Fibroblast of the aortic adventitia (primary cell): Measurements from ENCODE around the gene HSFX3. TPM values are rescaled to one million over a fixed set of nuclear protein-coding genes. Genes with fewer than 3 reads are reported as not detected.
"Not testable (repeated sequence)": the region's sequence is repeated elsewhere in the genome, so short reads cannot be mapped to it uniquely, and the experiment has no call there.

ENCODE experiments used
- DNase-seq: peaks from one replicate; pipeline ENCODE4 v3.0.0-alpha.2; 2010; ENCODE audit warnings: low read depth
- H3K4me3 ChIP-seq: 2 replicates; pipeline ENCODE4 v1.5.1; 2011; ENCODE audit warnings: low read depth, mild to moderate bottlenecking, control low read depth, low read length, moderate library complexity
- total RNA-seq: library from RNA; depleted of rRNA; stranded (reverse); fragments of >200 nt; gene quantifications from 2 replicates; pipeline ENCODE4 v1.2.3, GENCODE V29; 2012; ENCODE audit warnings: low replicate concordance
- TF ChIP-seq, protein P1 (sequence below): IDR thresholded peaks from 2 replicates; pipeline ENCODE4 v1.5.1; 2011; ENCODE audit warnings: mild to moderate bottlenecking, low read length, control low read depth, inconsistent platforms; ENCODE audit not compliant: insufficient read depth

The HSFX3 gene, protein sequence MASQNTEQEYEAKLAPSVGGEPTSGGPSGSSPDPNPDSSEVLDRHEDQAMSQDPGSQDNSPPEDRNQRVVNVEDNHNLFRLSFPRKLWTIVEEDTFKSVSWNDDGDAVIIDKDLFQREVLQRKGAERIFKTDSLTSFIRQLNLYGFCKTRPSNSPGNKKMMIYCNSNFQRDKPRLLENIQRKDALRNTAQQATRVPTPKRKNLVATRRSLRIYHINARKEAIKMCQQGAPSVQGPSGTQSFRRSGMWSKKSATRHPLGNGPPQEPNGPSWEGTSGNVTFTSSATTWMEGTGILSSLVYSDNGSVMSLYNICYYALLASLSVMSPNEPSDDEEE
- not detected in 2 replicates for total RNA-seq

DNA sequence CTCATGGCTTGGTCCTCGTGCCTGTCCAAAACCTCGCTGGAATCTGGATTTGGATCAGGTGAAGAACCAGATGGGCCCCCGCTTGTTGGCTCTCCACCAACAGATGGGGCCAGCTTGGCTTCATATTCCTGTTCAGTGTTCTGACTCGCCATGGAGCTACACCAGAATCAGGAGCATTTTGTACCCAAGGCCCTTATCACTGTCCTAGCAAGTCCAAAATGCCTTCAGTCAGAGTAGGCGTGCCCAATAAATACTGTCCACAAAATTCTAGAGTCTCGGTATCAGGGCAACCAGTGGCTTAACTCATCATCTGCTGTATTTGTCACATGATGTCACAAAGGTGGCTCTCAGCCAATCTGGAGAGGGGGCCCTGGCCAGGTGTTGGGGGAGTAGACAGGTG is at the start of gene HSFX3:
HSFX3 (minus strand) TSS at position 224 of the 400 bp plus-strand sequence; CDS start at position 152, 72 bp downstream.
- H3K4me3 ChIP-seq, result not testable (repeated sequence)

DNA sequence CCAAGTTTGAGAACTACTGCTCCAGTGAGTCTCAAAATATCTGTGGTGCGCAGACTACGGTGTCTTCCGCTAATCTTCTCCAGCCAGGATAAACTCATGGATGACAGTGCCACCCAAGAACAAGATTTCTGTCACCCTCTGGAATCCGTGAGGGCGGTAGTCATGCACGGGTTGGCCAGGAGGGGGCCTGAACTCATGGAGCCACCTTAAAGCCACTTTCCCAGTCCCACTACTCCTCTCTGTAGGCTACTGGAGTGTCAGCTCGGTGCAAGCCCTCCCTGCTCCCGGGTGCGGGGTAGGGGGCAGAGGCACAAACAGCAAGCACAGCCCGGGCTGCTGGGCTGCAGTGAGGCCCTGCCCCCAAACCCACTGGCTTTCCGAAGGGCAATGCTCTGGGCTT is 48.9 kb upstream of the HSFX3 start:
- H3K4me3 ChIP-seq, DNase-seq: not testable (repeated sequence)

More for the DNA sequence above, at the start of gene HSFX3:
- not testable (repeated sequence) for DNase-seq

DNA sequence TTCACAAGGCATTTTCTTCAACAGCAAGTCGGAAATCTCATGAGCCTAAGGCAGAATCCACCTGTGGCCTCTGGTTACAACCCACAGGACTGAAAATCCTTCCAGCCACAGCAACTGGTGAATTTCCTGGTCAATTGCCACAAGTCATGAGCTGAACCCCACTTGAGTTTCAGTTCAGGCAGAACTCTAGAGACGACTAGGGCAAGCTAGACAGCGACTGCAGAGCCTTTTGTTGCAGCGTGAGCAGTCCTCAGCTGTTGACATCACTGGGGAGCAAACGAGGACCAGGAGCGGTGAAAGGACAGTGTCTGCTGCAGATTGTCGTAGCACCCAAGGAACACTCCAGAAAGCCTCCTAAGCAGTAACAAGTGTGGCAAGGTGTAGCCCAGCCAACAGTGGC is 46.2 kb upstream of the HSFX3 start:
- H3K4me3 ChIP-seq, DNase-seq: not testable (repeated sequence)

DNA sequence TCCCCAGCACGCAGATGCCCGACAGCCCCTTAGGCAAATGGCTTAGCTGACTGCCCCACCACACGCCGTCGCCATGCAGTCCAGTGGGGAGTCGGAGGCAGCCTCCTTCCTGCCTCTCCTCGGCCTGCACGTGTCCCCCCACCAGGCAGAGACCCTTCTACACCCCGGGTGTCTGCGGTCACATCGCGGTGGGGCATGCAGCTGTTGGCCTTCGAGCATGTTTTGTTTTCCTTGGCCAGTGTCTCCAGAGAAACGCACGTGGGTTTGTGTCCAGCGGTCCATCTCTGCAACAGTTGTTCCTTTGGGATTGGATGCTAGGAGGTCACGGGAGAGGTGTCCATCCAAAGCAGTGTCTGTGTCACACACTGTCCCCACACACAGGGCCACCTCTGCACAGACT is 45.5 kb upstream of the HSFX3 start, which contains the start of gene HSFX2:
HSFX2 (minus strand) TSS at position 101 of the 400 bp plus-strand sequence. CDS start 614 bp downstream, outside the sequence.
- H3K4me3 ChIP-seq, DNase-seq: not testable (repeated sequence)

DNA sequence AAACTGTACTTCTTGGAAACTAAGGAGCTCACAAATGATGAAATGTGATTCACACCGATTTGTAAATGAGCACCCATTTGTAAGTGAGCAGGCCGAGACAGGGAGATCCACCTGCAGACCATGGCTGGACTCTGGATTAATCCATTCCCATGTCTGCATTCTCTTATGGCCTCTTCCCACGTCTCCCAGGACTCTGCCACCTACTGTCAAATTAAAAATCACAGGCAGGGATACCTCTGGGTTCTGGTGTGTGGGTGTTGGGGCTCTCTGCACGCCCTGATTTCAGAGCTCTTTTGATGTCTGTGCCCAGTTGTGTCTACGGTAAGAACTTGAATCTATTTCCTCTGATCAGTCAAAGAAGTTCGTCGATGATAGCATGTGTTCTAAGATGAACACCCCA is 41.3 kb upstream of the HSFX3 start:
- not testable (repeated sequence) for DNase-seq, H3K4me3 ChIP-seq

DNA sequence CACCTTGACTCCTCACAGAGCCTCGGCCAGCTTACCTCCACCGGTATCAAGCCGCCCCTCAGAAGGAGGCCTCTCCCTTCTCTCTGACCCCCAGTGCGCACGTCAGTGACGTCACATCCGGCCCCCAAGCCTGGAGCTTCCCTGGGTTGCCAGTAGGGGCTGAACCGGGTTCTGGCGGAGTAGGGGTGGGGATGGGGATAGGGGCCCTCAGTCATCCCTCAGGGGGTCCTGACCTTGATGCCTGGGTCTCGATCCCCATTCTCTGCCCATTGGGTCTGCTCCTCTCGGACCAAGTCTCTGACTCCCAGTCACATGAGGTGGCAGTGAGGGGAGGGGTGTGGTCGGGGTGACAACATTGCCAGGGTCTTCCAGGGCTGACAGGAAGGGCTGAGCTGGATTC is 37.6 kb upstream of the HSFX3 start, which contains the start of gene MAGEA9B:
MAGEA9B (minus strand) TSS at position 101 of the 400 bp plus-strand sequence. CDS start 4,280 bp downstream, outside the sequence.
- H3K4me3 ChIP-seq, DNase-seq: not testable (repeated sequence)

DNA sequence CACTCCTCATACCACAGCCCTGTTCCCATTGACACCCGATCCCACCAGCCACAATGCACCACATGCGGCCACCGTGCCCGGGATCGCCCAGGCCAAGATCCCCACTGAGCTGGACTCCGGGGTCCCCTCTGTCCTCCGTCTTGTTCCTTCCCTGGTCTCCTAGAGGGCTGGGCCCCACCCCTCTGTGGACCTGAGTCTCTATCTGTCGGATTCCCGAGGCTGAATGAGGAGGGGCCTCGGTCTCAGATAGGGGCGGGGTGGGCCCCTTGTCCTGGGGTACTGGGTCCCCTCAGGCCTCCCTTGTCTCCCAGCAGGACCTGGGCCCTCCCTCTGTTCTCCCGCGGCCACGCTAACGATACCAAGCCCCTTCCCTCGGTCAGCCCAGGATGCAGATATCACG is 35.9 kb upstream of the HSFX3 start:
- DNase-seq, H3K4me3 ChIP-seq: not testable (repeated sequence)

DNA sequence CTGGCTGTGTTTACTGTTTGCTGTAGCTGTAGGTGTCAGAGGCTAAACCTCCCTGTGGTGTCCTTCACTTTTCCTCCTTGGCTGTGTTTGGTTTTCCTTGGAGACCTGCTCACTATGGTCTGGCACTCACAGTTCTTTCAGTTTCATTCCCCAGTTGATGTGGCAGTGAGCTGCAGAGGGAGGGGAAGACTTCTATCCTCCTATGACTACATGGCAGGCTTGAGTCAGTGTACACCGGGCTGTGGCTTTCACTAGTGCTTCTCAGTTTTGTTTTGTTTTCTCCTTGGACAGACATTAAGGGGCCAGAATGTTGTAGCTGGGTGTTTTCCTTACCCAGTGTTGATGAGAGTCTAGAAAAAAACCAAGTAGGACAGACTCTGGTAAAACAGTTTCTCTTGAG is 23.7 kb upstream of the HSFX3 start:
- not testable (repeated sequence) for DNase-seq, H3K4me3 ChIP-seq

DNA sequence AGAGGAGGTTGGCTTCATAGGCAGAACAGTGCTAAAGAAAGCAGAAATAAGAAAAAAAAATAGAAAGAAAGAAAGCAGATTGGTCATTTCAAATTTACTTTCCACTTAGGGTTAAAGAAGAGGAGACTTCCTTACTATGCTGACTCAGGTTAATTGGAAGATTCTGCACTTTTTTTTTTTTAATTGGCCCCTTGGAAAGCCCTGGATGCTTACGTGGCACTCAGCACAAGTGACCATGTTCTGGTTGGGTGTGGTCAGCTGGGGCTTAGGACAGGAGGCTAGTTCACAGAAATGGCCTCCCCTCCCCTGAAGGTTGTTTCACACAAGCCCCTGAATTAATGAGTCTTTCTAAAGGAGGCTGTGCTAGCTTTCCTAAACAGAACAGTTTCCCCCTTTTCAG is 23.0 kb upstream of the HSFX3 start:
- DNase-seq, result peak; percentile 23

DNA sequence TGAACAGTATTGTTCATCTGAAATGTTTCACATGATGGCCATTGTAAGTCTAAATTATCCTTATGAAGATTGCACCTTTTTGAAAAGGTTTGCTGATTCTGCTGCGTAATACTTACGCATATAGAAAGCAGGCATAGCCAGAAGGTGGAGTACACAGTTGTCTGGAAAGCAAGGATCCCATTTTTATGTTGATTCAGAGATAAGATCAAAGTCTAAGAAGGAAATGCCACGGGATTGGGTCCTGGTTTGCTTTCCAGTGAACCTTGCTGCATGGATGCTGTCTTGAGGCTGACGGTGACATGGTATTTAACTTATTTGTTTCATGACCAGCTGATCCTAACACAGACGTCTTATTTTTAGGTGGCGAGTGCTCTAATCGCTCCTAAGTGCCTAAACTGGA is 22.0 kb upstream of the HSFX3 start:
- TF ChIP-seq, protein P1, sequence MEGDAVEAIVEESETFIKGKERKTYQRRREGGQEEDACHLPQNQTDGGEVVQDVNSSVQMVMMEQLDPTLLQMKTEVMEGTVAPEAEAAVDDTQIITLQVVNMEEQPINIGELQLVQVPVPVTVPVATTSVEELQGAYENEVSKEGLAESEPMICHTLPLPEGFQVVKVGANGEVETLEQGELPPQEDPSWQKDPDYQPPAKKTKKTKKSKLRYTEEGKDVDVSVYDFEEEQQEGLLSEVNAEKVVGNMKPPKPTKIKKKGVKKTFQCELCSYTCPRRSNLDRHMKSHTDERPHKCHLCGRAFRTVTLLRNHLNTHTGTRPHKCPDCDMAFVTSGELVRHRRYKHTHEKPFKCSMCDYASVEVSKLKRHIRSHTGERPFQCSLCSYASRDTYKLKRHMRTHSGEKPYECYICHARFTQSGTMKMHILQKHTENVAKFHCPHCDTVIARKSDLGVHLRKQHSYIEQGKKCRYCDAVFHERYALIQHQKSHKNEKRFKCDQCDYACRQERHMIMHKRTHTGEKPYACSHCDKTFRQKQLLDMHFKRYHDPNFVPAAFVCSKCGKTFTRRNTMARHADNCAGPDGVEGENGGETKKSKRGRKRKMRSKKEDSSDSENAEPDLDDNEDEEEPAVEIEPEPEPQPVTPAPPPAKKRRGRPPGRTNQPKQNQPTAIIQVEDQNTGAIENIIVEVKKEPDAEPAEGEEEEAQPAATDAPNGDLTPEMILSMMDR, result no peak
- no peak overlapping the region for H3K4me3 ChIP-seq
- no peak for DNase-seq

More for the DNA sequence above, 23.0 kb upstream of the HSFX3 start:
- no peak overlapping the region for H3K4me3 ChIP-seq
- TF ChIP-seq, protein P1, result no peak

DNA sequence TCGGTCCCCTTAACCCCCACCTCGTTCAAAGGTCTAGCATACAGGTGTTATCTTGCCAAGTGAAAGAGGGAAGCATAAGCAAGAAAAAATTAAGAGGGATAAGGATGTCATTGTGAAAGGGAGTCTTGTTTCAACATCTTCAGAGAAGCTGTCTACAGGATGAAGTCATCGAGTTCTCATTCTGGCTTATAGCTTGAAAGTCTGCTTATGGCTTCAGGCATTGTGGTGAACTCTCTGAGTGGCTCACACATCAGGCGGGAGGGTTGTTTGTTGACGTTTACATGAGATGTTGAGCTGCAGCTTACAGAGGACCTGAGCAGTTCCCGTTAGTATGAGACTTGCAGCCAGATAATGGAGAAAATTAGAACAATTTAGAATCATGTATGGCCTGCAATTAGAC is 20.9 kb upstream of the HSFX3 start:
- TF ChIP-seq, protein P1, result no peak
- no peak overlapping the region for H3K4me3 ChIP-seq
- peak; percentile 54 for DNase-seq
